Posterior vena cava (tissue), 2 donors: ENCODE results near the gene LDLRAD4. TPM values are rescaled to one million over a fixed set of nuclear protein-coding genes. Genes with fewer than 3 reads are reported as not detected.

ENCODE experiments used
- DNase-seq: peaks from one replicate; pipeline ENCODE4 v3.0.0-alpha.2; 2020; ENCODE audit warnings: low spot score
- intact Hi-C, 2 donors: fragments of 100-400 bp; cut with DNase I; formaldehyde crosslinking; loops; one replicate each; pipeline versions ENCODE4 v1.14.1 to v1.14.2; 2022 to 2023
- total RNA-seq, 2 donors: library from RNA; stranded (reverse); fragmentation: NEBNext Ultra II Directional; extraction: Animal tissue kit (Norgen Biotek cat#: 25700); gene quantifications; one replicate each; pipeline ENCODE4 v1.2.1, GENCODE V29; 2021
- donor health status: DM: yes; HTN: yes; CAD: no.
- donor health status: DM: yes; HTN: yes; CAD: no.

LDLRAD4 gene
- total RNA-seq, 2 donors from 2014 or later: 52.3 to 74.8 TPM

DNA sequence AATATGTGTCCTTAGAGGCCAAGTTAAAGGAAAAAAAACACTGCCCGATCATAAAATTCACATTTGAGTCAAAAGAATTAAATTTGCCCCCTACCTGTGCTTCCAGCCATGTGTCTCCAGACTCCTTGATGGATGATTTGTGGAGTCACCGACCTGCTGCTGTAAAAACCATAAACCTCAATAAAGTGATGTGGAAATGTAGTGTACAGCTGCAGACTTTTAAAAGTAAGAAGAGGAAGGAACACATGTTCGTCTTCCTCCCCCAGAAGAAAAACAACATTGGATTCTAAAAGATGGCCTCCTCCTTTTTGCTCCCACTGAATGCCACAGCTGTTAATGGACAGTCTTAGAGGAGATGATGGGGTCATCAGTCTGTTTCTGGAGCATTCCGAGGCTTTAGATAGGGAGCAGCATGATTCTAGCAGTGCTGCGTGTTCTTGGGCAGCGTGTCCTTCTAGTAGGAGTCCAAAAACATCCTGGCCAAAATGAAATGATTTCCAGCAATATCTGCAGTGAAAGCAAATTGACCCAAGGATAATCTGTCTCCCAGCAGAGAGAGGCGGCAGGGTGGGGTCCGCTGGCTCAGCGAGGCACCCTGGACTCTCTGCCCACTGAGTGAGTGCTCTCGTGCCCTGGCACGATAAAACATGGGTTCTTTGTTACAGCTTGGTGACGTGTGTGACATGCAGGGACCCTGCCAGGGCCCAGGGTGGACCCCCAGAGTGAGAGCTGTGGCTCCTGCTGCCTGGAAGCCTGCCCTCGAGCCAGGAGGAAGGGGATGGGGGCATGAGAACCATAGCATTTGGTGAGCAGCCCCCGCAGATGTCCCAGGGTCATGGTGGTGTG is 311.7 kb downstream of the LDLRAD4 start:
- intact Hi-C loops: loop anchor here (2.0 to 5.0 kb wide), 2 partner anchors 313 kb away; partner anchors contain the start of gene LDLRAD4 (in 1 of the 2)
- DNase-seq: no peak

DNA sequence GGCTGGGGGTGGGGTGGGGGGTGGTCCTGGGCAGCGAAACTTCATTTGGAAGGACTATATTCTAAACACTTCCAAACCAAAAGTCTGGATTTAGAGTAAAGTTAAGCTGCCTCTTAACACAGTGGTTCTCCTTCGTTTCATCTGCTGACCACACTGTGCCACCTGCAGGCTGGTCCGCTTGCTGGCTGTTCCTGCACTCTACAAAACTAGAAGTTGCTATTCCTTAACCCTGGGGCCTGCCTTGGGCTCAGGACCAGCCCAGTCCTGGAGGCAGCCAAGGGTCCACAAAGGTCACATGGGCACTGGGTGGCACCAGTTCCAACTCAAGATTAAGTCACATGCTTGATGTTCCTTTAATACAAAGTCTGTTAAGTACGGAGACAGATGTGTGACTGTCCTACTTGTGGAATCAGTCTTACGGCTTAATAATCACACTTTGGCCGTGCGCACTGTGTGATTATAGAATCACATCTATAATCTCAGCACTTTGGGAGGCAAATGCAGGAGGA is 312.4 kb downstream of the LDLRAD4 start:
- peak; percentile 91 for DNase-seq
- intact Hi-C loops: loop anchor here (2.0 to 5.0 kb wide), 2 partner anchors 314 kb away; partner anchors contain the start of gene LDLRAD4 (in 1 of the 2)

DNA sequence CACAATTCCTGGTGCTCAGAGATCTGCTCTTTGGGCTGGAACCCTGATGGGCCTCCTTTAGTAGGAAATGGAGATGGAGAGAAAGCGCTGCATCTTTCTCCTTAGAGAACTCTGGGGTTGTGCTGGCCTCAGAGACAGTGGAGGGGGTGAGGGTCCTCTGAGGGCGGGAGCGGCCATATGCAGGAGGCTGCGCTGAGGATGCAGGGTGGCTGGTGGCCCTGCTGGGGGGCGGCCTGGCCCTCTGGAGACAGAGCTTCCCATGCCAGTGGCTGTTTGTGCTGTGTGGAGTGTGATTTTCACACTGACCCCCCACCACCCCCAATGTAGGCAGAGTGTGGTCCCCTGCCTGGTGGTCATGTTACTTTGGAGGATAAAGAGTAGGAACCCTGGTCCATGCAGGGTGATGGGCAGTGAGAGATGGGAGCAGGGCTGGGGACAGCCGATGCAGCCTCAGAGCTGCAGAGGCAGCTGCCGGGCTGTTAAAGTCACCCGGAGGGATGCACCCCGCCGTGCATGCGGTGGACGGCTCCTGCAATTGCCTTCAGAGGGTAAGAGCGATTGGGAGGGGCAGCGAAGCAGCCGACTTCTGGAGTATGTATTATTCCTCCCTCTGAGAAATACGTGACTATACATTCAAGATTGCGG is 313.2 kb downstream of the LDLRAD4 start:
- DNase-seq: no peak
- intact Hi-C loops: loop anchor here (2.0 to 5.0 kb wide), 2 partner anchors 315 kb away; partner anchors contain the start of gene LDLRAD4 (in 1 of the 2)

DNA sequence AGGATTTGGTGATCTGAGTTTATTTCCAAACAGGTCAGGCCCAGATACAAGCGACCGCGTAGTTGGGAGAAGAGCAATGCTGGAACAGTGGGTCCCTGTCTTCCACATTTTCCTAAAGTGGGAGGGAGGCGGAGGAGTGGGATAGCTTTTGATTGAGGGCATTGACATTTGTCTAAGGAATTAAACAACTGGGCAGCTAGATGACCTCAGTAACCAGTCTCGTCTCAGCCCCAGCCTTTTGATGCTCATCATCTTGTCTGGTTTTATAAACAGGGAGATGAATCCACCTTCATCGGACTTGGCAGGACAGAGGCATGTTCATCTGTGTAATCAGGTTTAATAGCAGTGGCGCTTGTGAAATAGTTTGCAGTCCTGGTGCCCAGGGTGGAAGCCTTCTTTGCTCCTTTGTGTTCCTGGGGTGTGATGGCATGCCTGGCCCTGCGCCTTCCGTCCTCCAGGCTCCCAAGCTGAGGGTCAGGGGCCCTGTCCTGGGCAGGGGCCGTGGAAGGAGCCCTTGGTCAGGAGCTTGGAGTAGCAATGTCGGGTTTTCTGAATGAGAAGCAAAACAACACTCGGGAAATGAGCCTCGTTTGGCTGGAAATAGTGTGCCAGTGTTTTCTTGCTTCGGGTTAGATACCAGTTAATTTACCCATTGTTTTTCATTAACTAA is 314.0 kb downstream of the LDLRAD4 start:
- intact Hi-C loops: loop anchor here in 1 of 2 donors (5.0 kb wide), 1 partner anchor 315 kb away; the partner anchor contains the start of gene LDLRAD4
- no peak for DNase-seq

DNA sequence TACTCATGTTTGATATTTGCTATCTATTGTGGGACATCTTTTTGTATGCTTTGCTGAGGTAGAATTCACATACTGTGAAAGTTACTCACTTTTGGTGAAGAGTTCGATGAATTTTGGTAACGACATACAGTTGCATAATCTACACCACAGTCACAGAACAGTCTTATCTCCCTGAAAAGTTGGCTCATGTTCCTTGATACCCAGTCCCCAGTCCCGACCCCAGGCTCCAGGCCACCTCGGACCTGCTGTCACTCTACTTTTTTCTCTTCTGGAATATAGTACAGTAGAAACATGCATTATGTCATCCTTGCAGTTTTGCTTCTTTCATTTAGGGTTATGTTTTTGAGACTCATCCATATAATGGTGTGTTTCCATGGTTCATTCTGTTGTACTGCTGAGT is 316.1 kb downstream of the LDLRAD4 start:
- no peak for DNase-seq
- intact Hi-C loops: loop anchor here in 1 of 2 donors (5.0 kb wide), 1 partner anchor 317 kb away; the partner anchor contains the start of gene LDLRAD4

DNA sequence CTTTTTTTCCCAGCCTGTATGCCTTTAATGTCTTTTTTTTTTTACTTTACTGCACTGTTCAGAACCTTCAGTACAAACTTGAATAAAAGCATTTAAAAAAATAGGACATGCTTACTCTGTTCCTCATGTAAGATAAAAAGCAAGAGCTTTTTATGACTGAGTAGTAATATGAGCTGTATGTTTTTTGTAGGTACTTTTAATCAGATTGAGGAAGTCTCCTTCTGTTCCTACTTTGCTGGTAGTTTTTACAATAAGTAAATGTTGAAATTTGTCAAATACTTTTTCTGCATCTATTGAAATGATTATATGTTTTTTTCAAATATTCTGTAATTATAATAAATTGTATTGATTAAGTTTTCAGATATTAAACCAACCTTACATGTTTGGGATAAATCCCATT is 318.0 kb downstream of the LDLRAD4 start:
- intact Hi-C loops: no loop called here
- DNase-seq: no peak

DNA sequence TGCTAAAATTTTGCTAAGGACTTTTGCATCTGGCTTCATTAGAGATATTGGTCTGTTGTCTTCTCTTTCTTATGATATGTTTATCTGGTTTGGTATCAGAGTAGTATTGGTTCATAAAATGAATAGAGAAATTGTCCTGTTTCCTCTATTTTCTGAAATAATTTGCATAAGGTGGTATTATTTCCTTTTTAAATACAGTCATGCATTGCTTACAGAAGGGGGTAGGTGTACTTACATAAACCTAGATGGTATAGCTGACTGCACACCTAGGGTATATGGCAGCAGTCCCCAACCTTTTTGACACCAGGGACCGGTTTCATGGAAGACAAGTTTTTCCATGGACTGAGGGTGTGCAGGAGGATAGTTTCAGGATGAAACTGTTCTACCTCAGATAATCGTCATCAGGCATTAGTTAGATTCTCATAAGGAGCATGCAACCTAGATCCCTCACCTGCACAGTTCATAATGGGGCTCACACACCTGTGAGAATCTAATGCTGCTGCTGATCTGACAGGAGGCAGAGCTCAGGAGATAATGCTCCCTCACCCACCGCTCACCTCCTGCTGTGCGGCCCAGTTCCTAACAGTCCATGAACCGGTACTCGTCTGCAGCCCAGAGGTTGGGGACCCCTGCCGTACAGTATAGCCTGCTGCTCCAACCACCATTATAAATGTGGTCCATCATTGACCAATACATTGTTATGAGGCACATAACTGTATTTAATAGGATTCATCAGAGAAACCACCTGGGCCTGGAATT is 318.6 kb downstream of the LDLRAD4 start:
- intact Hi-C loops: no loop called here
- DNase-seq: no peak

DNA sequence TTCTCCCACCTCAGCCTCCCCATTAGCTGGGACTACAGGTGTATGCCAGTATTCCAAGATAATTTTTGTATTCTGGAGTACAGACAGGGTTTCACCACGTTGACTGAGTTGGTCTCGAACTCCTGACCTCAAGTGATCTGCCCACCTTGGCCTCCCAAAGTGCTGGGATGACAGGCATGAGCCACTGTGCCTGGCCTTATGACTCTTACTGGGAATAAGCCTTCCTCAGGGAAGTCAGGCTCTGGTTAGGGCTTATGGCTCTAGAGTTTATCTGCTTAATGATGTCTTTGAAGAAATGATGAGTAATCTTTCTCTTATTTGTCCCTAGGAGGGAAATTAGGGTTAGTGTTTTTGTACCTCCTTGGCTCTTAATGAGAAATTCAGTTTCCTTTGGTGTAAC is 320.1 kb downstream of the LDLRAD4 start:
- intact Hi-C loops: no loop called here
- no peak for DNase-seq

DNA sequence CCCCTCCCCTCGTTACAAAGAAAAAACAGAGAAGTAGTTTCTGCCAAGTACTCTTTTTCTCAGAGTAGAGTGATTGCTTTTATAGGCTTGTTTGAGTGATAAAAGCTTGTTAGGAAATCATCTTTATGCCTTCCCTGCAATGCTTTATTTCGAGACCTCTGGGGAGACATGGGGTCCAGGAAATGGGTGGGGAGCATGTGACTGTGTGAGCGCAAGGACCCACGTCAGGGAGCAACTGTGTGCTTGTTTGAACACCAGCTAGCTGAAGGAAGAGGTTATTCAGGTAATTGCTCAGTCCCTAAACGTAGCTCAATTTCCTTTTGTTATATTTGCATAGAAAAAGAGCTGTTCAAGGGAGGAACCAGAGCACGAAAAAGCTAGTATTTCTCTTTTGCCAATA is 320.5 kb downstream of the LDLRAD4 start:
- intact Hi-C loops: no loop called here
- DNase-seq: no peak

DNA sequence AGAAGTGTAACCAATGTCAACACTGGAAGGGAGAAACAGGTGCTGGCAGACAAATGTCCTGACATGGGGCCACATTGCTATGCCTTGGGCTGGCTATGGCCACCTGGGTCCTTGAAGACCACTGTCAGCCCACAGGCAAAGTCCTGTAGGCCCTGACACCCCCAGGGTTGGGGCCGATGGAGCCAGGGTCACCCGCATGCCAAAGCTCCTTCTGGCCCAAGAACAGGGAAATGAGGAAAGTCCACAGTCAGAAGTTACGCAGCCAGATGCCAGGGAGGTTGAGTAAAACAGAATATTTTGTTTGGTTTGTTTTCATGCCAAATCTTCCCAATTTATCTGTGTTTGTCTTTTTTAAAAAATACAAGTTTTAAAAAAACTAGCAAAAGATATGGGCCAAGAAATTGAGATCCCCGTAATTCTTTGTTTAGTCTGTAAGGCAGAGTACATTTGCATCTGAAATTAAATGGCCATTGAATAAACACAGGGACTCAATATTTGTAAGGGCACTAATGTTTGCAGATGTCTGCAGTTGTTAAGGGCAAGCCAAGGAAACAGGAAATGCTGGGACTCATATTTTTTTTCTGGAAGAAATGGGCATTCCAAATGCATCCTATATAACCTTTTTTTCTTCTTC is 321.4 kb downstream of the LDLRAD4 start:
- intact Hi-C loops: loop anchor here in 1 of 2 donors (10.0 kb wide), 1 partner anchor 185 kb away; the partner anchor contains the start of genes FAM210A and RNMT
- no peak for DNase-seq

DNA sequence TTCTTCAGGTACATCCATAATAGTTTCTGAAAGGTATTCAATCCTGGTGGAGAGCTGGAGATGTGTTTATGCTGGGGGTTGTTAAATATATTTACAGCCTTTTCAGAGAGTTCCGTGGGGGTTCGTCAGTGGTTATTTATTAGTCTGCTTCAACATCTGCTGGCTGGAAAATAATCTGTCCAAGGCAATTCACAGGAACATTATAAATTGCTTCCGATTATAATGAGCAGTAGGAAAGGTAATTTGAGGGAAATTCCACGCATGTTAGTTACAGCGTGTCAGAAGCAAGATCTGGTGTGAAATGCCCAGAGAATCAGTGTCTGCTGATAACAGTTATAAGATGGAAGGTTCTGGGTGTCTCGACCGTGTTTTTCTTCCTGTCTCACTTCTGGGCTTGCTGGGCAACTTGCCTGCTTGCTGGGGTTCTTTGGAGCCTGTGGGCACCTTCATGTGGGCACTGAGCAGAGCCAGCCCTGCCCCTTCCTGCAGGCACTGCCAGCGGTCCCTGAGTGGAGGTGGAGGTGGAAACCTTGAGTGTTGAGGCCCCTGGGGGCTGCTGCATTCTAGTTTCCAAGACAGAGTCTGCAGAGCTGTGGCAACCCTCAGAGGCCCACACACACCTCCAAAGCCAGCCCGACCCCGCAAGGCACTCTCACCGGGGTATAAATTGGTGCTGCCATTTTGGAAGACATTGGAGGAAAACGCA is 322.1 kb downstream of the LDLRAD4 start:
- DNase-seq: no peak
- intact Hi-C loops: loop anchor here in 1 of 2 donors (10.0 kb wide), 1 partner anchor 184 kb away; the partner anchor contains the start of genes FAM210A and RNMT

DNA sequence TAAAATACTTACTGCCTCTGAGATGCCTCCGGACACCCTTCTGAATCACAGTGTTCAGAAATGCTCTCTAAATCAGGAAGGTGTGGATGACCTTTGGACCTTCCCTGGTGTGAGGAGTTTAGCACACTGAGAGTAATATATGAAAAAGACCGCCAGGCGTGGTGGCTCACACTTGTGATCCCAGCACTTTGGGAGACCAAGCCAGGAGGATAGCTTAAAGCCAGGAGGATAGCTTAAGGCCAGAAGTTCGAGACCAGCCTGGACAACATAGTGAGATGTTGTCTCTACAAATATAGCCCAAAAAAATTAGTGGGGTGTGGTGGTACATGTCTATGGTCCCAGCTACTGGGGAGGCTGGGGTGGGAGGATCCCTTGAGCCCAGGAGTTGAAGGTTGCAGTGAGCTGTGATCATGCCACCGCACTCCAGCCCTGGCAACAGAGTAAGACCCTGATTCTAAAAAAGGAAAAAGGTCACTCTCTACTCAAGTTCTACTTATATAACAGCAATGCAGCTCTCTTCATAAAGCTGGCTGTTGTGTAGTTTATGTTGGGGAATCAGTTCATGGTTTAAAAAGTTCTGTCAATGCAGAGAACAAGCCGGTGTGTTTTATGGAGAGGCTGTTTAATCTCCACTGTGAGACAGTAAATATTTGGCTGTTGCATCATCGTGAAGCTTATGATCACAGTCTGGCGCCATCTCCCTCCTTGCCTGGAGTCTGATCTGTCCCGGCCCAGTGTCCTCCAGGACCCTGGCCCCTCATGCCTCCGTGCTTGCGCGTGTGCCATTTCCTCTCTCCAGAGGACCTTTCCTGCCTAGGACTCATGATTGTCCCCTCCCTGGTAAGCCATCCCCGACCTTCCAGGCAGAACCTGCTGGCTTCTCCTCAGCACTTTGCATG is 323.3 kb downstream of the LDLRAD4 start:
- DNase-seq: no peak
- intact Hi-C loops: loop anchor here in 1 of 2 donors (10.0 kb wide), 1 partner anchor 183 kb away; the partner anchor contains the start of genes FAM210A and RNMT

DNA sequence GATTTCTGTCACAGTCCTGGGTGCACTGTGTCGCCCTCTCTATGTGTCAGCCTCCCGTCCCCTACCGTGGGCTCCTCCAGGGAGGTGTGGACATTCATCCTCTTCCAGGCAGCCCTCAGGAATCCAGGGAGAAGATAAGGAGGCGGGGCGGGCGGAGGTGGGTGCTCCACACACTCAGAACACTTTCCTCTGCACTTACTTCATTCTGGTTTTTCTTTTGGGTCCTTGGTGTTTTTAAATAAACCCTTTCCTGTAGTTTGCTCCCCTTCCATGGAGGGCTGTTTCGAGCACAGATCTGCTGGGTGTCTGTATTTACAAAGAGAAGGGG is 323.9 kb downstream of the LDLRAD4 start:
- DNase-seq: no peak
- intact Hi-C loops: loop anchor here in 1 of 2 donors (10.0 kb wide), 1 partner anchor 182 kb away; the partner anchor contains the start of genes FAM210A and RNMT

DNA sequence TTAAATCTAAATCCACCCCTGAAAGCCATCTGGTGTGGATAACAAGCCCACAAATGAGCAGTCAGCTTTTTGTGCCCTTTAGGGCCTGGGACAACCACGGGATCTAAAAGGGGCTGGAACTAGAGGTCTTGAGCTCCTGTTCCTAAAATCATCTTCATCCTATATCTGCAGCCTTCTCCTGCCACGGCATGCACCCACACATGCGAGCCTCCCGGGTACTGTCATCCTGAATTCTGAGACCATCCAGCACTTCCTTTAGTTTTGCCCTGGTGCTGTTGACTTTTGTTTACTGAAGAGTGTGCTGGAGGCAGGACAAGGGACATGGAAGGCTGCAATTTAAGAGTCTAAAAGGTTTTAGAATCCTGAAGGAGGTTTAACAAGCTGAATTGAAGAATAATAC is 324.6 kb downstream of the LDLRAD4 start:
- intact Hi-C loops: loop anchor here in 1 of 2 donors (10.0 kb wide), 1 partner anchor 182 kb away; the partner anchor contains the start of genes FAM210A and RNMT
- DNase-seq: no peak

DNA sequence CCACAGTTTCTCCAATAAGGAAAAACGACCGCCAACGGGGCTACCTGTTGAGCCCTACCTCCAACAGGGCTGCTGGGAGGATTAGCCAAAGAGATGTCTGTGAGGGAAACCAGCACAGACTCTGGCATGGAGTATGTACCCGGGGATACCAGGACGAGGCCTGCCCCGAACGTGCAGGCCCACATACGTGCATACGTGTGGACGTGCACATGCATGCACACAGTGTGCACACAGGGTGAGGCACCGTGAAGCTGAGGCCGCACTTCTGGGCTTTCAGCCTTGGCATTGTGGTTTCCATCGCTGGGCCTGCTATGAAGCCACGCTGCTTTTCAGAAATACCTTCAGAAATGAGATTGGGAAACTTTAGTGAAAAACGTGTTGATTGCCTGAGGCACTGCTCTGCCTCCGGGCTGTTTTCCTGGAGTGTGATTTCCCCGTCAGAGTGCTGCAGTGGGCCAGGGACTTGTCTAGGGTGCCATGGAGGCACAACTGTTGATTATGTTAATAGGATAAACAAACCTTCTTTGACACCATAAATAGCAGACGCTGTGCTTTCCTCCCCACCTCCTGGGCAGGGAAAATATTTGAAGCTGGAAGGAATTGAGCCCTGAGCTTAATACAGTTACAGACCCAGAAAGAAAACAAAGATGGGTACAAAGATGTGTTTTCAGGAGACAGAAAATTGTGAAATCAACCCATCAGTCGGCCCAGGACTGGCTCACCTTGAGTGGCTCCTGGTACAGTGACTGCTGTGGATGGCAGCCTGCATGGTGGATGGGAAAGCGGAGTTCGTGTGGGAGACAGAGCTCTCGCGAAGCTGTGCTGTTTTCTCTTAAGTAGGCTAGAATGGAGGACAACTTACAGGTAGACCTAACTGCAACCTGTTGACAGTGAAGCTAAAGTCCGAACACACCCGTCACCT is 325.5 kb downstream of the LDLRAD4 start:
- intact Hi-C loops: loop anchor here in 1 of 2 donors (10.0 kb wide), 1 partner anchor 181 kb away; the partner anchor contains the start of genes FAM210A and RNMT
- DNase-seq: no peak
